Right atrium auricular region (tissue), 2 donors: ENCODE results near the gene UBTD1. TPM values are rescaled to one million over a fixed set of nuclear protein-coding genes. Genes with fewer than 3 reads are reported as not detected.
A peak's percentile ranks its signal among the peaks of the same experiment; 100 is the strongest.

Experiments
- DNase-seq: peaks from one replicate; pipeline ENCODE4 v3.0.0-alpha.2; 2019; ENCODE audit warnings: low spot score
- H3K27ac ChIP-seq, 2 donors: fragments of 200-600 bp; sonication (generic); 1 replicate in 1 of 2; 2 replicates in 1 of 2; pipeline ENCODE4 v1.5.1; 2016 to 2019
- H3K27me3 ChIP-seq, 2 donors: fragments of 200-600 bp; sonication (generic); one replicate each; pipeline versions ENCODE4 v1.5.1 to v1.6.0; 2017 to 2019
- H3K36me3 ChIP-seq: fragments of 200-600 bp; sonication (generic); one replicate; pipeline ENCODE4 v1.5.1; 2016
- H3K4me1 ChIP-seq, 2 donors: fragments of 200-600 bp; sonication (generic); one replicate each; pipeline versions ENCODE4 v1.5.1 to v1.6.0; 2017 to 2019
- H3K4me3 ChIP-seq, 2 donors: fragments of 200-600 bp; sonication (generic); 1 replicate in 1 of 2; 2 replicates in 1 of 2; pipeline ENCODE4 v1.5.1; 2017 to 2019; ENCODE audit warnings: mild to moderate bottlenecking in 1 of 2, moderate library complexity in 1 of 2
- H3K9me3 ChIP-seq, 2 donors: fragments of 200-600 bp; sonication (generic); one replicate each; pipeline ENCODE4 v1.5.1; 2019
- total RNA-seq, 2 donors: library from RNA; depleted of rRNA; stranded (reverse); fragments of >200 nt; gene quantifications; one replicate each; pipeline ENCODE4 v1.1.0, GENCODE V29; 2016
- TF ChIP-seq, protein P1 (sequence below), 2 donors: fragments of 200-600 bp; sonication (generic); IDR thresholded peaks; one replicate each; pipeline ENCODE4 v1.5.1; 2019; ENCODE audit warnings: antibody characterized with exemption in 2 of 2

Gene UBTD1
- total RNA-seq, 2 donors from 2014 or later: 26.7 to 30.7 TPM

DNA sequence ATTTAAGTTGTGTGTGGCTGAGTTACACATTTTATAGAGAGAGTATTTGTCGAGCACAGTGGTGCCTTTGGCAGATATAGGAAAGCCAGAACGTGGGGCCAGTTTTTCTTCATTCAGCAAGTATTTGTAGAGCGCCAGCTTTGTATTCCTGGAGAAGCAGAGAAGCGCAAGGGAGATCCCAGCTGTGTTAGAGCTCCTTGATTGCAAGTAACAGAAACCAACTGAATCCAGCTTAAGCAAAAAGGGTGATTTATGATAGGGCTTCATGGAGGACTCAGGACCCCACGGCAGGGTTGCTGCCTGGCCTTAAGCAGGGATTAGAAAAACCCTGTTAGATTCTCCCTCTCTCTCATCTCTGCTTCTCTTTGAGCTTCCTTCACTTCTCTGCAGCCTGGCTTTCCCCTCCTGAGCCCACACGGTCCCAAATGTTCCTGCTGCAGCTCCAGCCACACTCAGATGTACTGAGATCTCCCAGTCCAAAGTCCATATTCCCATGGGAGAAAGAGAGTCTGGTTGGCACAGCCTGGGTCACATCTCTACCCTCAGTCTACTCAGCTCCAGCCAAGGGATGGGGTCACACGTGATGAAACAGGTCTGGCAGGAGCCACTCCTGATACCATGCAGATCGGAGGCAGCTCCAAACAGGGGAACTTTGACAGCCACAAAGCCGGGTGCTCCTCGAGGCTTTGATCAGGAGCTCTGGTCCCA lies 16.7 kb downstream of the UBTD1 start:
- no peak for DNase-seq
- no peaks in the 10 kb centered on the region for H3K9me3 ChIP-seq
- H3K27ac ChIP-seq: no peak overlapping the region
- no peaks in the 10 kb centered on the region for H3K36me3 ChIP-seq
- TF ChIP-seq, protein P1, sequence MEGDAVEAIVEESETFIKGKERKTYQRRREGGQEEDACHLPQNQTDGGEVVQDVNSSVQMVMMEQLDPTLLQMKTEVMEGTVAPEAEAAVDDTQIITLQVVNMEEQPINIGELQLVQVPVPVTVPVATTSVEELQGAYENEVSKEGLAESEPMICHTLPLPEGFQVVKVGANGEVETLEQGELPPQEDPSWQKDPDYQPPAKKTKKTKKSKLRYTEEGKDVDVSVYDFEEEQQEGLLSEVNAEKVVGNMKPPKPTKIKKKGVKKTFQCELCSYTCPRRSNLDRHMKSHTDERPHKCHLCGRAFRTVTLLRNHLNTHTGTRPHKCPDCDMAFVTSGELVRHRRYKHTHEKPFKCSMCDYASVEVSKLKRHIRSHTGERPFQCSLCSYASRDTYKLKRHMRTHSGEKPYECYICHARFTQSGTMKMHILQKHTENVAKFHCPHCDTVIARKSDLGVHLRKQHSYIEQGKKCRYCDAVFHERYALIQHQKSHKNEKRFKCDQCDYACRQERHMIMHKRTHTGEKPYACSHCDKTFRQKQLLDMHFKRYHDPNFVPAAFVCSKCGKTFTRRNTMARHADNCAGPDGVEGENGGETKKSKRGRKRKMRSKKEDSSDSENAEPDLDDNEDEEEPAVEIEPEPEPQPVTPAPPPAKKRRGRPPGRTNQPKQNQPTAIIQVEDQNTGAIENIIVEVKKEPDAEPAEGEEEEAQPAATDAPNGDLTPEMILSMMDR (IDR thresholded peaks at IDR 0.05): no peak
- no peak overlapping the region for H3K4me3 ChIP-seq
- no peaks in the 10 kb centered on the region for H3K27me3 ChIP-seq
- H3K4me1 ChIP-seq: peaks cover 0 to 59% of the 10 kb centered on the region in 2 donors

DNA sequence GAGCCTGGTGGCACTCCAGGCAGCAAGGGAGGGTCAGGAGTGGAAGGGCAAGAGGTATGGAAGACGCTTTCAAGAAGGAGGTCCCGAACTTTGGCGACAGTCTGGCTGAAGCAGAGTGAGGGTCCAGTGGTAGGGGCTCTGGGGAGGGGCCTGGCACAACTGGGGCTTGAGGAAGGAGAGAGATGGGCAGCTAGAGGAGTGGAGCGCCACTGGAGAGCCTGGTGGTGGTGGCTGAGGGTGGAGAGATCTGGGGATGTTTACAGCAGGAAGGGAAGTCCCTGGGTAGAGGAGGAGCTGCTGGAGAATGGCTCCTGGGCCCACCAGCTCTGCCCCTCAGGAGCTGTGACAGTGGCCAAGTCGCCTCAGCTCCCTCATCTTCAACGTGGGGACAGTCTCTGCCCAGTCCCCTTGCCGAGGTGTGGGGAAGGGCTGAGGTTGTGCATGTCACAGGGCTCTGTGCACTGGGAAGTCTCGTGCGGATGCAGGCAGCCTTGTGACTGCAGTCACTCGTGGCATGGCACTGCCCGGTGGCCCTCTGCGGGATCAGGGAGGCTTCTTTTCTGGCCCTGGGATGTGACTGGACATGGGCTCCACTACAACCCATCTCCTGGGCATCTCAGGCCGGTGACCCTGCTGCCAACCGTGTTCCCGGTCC lies 18.5 kb downstream of the UBTD1 start:
- no peak for DNase-seq
- H3K27ac ChIP-seq: peak overlapping the region; percentile 48 to 80
- H3K4me3 ChIP-seq: no peak overlapping the region

DNA sequence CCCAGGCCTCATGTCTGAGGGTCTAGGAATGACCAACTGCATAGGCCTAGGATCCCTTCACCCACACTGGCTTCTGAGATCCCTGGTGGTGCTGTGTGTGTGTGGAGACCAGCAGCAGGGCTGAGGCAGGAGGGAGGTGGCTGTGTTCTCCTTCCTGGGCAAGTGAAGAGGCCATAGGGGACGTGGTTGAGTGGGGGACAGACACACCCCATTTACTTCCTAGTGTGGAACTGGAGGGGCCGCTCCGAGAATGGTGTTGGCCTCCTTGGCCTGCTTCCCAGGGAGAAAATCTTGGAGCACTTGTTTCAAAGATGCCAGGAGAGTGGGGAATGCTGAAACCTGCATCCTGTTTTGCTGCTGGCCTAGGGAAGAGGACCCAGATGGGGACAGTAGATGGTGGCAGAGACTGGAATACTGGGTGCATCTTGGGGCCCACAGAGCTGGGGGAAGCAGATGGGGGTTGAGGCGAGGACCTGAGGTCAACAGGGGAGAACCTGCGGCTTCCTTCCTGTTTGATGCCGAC lies 19.1 kb downstream of the UBTD1 start:
- Histone ChIP-seq H3K9me3 (no peaks in the 10 kb centered on the region), H3K27ac (peak overlapping the region; percentile 48 to 80), H3K4me3 (no peak overlapping the region), H3K27me3 (no peaks in the 10 kb centered on the region), H3K36me3 (no peaks in the 10 kb centered on the region), H3K4me1 (peaks cover 0 to 71% of the 10 kb centered on the region in 2 donors)
- TF ChIP-seq, protein P1 (IDR thresholded peaks at IDR 0.05): no peak
- DNase-seq: no peak

More for the DNA sequence above, 18.5 kb downstream of the UBTD1 start:
- peaks cover 0 to 71% of the 10 kb centered on the region in 2 donors for H3K4me1 ChIP-seq
- no peaks in the 10 kb centered on the region for H3K36me3 ChIP-seq
- TF ChIP-seq, protein P1 (IDR thresholded peaks at IDR 0.05): no peak
- no peaks in the 10 kb centered on the region for H3K27me3 ChIP-seq
- no peaks in the 10 kb centered on the region for H3K9me3 ChIP-seq

DNA sequence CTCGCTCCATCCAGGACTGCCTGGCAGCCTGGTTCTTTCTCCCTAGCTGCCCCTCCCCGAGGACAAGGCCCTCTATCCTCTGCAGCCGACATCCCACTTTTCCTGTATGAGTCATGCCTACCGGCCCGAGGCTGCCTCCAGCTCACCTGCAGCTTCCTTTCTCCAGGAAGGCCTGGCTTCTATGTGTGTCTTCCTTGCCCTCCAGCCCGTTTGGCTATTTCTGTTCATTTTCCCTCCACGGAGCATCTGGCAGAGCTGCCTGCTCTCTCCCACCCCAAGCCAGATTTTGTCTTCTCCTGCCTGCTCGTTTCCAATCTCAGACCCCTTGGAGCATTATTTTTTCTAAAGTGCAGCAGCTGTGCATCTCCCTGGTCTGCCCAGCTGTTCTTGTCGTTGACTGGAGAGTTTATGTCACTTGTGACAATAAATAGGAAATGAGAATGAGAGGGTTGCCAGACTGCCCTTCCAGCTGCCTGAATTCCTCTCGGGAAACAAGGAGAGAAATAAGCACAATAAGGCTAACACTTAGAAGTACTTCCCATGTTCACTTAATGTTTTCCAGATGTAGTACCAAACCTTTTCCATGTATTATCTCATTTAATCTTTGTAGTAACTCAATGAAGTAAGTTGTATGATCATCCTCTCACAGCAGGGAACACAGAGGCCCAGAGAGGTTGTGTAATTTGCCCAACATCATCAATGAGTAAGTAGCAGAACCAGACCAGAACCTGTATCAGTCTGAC lies 19.7 kb downstream of the UBTD1 start:
- Histone ChIP-seq H3K9me3 (no peaks in the 10 kb centered on the region), H3K27ac (peak overlapping the region; percentile 48 to 80), H3K4me3 (no peak overlapping the region), H3K27me3 (no peaks in the 10 kb centered on the region), H3K4me1 (peaks cover 0 to 78% of the 10 kb centered on the region in 2 donors), H3K36me3 (no peaks in the 10 kb centered on the region)
- TF ChIP-seq, protein P1 (IDR thresholded peaks at IDR 0.05): no peak
- no peak for DNase-seq

DNA sequence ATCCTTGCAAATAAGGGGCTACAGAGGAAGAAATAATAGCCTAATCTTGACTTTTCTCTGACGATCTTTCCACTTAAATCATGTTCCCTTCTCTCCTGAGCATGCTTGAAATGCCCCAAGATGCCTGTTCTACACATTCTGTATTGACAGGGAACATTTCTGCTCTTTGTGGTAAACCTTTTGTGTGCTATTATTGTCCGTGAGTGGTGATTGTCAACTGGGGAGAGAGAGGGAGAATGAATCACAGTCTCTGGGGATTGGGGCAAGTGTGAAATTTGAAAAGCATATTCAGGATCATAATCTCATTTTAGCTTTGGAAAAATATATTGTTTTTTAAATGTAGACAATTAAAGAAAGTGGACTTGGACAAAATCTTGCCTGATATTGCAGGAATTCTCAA lies 20.6 kb downstream of the UBTD1 start:
- no peaks in the 10 kb centered on the region for H3K36me3 ChIP-seq
- H3K27ac ChIP-seq: peak overlapping the region; percentile 48 to 80
- no peak for DNase-seq
- TF ChIP-seq, protein P1 (IDR thresholded peaks at IDR 0.05): no peak
- H3K4me1 ChIP-seq: peaks cover 0 to 80% of the 10 kb centered on the region in 2 donors
- H3K27me3 ChIP-seq: no peaks in the 10 kb centered on the region
- no peak overlapping the region for H3K4me3 ChIP-seq
- no peaks in the 10 kb centered on the region for H3K9me3 ChIP-seq
